NCI-H187 treated with DMSO at 0.1 percent for 48 hours (cell line): Measurements from ENCODE around the gene MYORG.

Source experiments
- DNase-seq: peaks from one replicate; lab custom pipeline; 2025; lab: John Stamatoyannopoulos, UW

The MYORG gene

DNA sequence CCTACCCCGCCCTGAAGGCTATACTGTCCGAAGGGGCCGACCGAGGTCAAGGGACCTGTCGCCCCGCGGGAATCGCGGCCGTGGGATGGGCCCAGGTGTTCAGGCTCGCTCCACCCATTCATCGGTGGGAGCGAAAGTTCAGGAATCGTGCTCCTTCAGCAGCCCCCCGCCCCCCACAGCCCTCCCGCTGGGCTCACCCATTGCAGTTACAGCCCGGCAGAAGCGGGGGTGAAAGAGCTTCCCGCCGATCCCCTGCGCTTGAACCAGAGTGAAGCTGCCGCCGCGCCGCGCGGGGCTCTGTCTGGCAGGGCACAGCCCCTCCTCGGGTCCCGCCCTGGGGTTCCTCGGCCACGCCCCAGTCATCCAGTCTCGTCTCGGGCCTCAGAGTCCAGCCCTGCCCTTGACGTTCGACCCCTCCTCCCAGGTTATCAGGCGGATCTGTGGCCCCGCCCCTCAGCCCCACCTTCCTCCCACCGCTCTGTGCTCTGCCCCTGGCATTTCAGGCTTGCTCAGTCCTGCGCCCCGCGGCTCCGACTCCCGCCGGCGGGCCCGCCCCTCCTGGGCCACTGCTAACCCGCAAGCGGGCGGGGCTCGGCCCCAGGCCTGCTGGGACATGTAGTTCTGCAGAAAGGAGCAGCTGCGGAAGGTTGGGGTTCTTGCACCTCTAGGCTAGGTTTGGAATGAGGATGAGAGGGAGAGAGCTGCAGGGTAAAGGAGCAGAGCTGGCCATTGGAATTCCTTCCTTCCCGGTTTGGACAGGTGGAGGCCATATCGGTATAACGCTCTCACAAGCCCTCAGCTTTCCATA lies at the start of gene MYORG:
Gene MYORG, minus strand, starts transcription at position 303 of the 808 bp plus-strand sequence. CDS start 3,955 bp downstream, outside the sequence.
- peak; percentile 67 for DNase-seq

DNA sequence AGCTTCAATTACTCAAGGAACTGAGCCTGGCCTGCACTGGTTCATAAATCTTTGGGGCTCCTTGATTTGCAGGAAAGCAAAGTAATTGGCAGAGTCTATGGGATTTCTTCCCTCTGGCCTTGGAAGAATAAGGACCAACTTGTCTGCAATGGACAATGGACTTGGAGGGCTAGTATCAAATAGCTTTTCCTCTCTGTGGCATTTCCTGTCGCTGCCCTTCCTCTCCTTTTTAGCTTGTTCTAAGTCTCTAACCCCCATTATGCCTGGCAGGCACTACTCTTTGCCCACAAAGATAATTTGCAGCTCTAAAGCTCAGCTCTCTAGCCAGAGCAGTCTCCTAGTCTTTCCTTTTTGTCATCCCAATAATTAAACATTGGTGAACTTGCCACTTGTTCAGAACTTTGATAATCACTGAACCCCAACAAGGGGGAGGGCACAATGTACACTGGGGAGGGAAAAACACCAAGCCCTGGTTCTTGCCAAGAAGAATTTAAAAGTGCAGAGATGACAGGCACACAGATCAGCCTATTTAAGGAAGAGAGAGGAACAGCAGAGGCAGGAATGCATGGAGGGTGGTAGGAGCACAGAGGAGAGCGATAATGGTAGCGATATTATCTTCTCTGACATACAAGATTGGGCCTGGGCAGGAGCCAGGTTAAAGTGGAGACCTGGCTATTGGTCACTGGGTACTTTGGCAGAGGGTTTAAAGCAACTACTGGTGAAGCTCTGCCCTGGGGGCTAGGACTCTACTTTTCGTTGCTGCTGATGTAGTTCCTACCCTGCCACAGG lies 43.2 kb upstream of the MYORG start:
- DNase-seq = no peak

GRCh38 chr9:34417734-34418133 lies 41.0 kb upstream of the MYORG start:
- DNase-seq = peak; percentile 33

DNA sequence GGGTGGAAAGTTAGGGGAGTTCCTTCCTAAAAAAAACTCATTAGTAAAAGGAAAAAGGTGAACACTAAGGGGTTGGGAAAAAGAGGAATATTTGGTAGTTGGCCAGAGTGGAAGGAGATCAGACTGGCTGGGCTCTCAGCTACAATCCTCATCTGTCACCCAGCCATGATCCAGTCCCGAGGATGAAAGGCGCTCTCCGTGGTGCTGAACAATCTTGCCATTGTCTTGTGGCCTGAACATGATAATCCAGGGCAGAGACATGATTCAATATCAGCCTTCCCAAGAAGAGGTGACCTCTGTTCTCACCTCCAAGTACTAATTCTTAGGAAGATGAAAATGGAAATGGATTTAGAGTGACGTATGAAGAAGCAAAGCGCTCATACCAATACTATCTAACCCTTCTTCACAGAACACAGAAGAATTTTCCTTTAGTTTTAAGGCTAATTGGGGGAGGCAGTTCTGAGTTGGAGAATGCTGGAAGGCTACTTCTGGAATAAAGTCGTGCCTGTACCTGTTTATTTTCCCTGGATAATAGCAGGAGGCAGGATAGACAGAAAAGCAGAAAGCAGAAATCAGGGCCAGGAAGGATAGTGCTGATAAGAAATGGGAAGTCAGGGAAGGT lies 36.6 kb upstream of the MYORG start:
- DNase-seq = no peak

DNA sequence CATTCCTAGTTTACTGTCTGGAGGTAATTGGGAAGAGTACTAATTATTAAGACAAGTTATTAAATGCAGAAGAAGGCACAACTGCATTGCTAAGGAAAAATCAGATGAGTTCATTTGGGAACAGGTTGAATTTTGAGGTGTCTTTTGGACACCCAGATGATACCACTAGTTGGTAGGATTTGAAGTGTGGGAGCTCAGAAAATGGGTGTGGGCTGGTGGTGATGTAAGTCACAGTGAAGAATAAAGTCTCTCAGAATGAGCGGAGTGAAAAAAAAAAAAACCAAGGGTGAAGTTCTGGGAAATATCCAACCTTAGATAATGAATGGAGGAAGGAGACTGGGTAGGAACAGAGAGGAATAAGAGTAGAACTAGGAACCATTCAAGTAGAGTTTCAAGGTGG lies 35.6 kb upstream of the MYORG start:
- DNase-seq = no peak

DNA sequence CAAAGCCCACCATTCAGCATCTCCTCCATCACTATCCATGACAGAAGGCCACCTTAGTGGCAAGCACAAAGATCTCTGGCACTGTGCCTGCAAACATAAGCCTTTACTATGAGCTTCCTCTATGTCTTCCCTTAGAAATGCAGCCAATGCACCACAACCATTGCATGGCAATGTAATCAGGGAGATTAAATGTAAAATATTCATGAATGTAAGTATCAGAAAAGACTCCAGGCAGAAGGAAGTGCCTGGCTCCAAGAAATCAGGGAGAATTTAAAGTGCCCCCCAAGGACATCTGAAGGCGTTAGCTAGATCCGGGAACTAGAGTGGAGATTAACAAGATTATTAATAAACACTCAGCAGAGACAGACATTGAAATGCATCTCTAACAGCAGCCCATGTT lies 32.5 kb upstream of the MYORG start:
- DNase-seq = no peak

- no peak for DNase-seq
Measured at GRCh38 chr9:34408173-34408572, 31.5 kb upstream of the MYORG start.

GRCh38 chr9:34406219-34406618 lies 29.5 kb upstream of the MYORG start:
- no peak for DNase-seq

DNA sequence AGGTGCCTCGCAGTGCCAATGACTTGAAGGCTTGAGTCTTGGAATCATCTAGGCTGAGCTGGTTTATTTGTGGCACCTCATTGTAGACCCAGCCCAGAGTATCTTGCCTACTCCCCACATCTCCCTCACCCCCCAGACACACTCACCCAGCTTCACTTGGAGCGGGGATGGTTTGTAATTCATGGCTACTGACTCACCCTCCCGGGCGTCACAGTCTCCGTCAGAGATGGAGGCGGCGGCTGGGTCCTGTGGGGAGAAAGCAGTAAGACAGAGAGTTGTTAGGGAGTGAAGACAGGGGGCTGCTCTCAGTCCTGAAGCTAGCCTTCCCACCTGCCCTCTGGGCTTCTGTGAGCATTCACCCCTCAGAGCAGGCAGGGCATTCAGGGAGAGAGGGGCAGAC lies 29.0 kb upstream of the MYORG start:
- DNase-seq = no peak

DNA sequence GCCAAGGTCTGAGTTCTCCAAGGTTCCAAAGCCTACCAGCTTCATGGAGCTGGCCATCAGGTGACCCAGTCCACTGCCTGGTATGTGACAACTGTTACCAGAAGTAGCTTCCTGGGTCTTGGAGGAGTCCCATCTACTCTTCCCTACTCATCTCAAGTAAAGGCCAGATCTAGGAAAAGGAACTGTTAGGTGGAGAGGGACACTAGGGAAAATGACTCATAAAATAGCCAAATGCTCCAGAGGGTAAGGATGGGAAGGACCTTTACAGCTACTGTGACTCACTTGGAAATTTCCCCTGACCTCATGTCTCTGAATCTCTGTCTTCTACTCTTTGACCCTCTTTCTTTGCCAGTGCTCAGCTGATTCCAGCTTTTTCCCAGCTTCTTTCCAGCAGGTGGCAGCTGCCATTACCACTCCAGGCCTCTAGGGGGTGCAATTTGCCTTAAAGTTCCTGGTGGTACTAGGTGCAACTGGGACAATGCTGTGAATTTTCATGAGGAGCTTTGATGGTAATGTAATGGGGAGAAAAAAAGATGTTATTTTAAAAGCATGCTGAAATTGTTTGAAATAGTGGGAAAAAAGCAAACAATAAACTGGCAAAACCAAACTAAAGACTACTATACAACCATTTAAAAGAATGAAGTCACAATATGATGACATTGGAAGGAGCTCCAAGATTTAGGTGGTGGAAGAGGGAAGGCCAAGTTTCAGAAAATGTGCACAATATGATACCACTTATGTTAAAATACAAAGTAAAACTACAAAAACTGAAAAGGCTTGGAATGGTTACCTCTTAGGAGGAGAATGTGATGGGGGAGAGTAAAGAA lies 27.1 kb upstream of the MYORG start:
- peak; percentile 9 for DNase-seq

GRCh38 chr9:34400686-34401602 lies 24.2 kb upstream of the MYORG start:
- DNase-seq = no peak

DNA sequence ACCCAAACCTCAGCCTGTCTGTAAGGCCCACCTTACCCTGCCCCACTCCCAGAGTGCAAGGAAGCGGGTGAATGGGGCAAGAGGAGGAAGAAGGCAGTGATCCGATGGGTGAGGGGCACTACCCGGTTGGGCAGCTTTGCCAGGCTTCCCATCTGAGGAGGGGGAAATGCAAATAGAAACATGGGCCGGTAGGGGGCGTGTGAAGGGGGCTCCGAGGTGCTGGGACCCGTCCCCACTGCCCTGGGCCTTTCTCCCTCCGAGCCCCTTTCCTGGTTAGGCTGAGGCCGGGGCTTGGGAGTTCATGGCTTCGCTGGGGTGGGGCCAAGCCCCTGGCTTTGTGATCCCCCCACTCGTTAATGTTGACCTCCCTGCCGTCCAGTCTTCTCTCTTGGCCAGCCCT lies 23.6 kb upstream of the MYORG start:
- no peak for DNase-seq

DNA sequence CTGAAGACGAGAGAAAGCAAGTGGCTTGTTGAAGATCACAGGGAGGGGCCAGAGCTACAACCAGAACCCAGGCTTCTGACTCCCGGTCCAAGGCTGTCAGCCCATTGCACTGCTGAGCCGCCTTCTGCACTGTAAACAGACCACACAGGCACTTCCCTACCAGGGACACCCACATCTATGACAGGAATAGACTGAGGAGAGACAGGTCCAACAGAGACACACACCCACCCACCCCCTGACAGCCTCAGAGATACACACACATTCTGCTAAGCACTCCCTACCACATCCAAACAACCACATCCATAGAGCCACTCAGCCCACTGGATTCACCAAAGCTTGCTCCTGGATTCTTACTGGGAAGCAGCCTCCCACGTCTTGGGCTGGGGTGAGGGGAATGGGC lies 23.0 kb upstream of the MYORG start:
- no peak for DNase-seq

- no peak for DNase-seq
Measured at GRCh38 chr9:34398875-34399274, 22.2 kb upstream of the MYORG start.

GRCh38 chr9:34396276-34397214 lies 19.8 kb upstream of the MYORG start:
- no peak for DNase-seq

DNA sequence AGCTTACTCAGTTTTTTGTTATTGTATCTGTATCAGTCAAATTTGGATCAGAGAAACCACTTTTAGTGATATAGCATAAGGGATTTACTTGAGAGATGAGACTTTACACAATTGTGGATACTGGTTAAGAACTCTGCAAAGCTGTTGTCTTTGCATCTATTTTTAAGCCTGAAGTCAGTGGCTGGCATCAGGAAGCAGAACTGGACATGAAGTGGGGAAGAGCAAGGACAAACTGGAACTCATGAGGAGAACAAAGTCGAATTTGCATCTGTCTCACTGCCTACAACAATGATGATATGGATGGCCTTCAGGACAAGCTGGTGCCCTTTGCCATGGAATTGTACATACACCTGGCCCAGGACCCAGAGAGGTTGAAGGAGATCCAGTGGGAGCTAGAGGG lies 15.8 kb upstream of the MYORG start:
- DNase-seq = no peak

DNA sequence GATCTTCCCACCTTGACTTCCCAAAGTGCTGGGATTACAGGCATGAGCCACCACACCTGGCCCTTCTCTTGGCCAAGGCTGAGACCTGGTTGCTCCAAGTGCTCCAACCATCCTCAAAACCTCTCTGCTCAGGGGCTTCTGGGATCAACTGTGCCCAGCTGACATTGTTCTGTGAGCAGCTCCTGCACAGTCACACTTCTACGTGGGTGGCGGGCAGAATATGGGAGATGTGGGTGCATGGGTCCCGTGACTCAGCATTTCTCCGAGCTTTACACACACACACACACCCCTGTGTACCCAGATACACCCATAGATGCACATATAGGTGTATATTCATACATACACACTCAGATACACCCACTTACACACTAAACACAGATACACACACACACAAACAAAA lies 10.5 kb upstream of the MYORG start:
- DNase-seq = no peak

- DNase-seq = no peak
Measured at GRCh38 chr9:34386656-34387055, 10.0 kb upstream of the MYORG start.

GRCh38 chr9:34385561-34386230 lies 9.0 kb upstream of the MYORG start:
- DNase-seq = no peak
